Activated naive CD4-positive, alpha-beta T cell treated with anti-CD3 and anti-CD28 coated beads, Interleukin-2, amount 50 U/mL, for 16 hours (primary cell): ENCODE data around the gene SDK1.
A peak's percentile ranks its signal among the peaks of the same experiment; 100 is the strongest.

ENCODE experiments used
- DNase-seq: peaks from one replicate; pipeline ENCODE4 v3.0.0-alpha.2; 2020

The SDK1 gene

GRCh38 chr7:3598854-3599253 lies 297.8 kb downstream of the SDK1 start:
- DNase-seq: no peak

- no peak for DNase-seq
Observed at GRCh38 chr7:3605222-3605621, 304.2 kb downstream of the SDK1 start.

DNA sequence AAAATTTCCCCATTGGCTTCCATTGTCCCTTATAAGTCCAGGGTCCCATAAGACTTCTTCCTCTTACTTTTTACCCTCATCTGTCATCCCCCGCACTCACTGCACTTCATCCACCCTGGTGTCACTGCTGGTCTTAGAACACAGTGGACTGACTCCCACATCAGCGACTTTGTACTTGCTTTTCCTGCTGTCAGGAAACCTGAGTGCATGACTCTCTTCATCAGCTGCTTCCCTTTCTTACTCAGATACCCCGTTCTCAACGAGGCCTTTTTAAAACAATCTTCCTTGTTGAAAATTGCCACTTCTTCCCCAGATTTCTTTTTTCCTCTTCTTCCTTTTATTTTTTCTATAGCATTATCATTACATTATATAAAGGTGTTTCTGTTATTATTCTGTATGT lies 305.4 kb downstream of the SDK1 start:
- no peak for DNase-seq

- DNase-seq: no peak
Observed at GRCh38 chr7:3607847-3608246, 306.8 kb downstream of the SDK1 start.

- DNase-seq: no peak
Observed at GRCh38 chr7:3616306-3616705, 315.3 kb downstream of the SDK1 start.

DNA sequence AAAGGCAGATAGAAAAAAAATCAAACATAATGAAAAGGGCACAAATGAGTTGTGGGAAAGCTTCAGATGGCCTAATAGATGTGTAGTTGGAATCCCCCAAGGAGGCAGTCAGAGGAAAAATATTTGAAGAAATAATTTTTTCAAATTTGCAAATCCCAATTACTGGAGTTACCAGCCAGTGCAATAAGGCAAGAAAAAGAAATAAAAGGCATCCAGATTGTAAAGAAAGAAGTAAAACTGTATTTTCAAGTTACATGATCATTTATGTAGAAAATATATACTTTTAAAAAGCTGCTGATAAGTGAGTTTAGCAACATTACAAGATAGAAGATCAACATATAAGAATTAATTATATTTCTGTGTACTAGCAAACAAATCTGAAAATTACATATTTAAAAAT lies 329.0 kb downstream of the SDK1 start:
- DNase-seq: no peak

GRCh38 chr7:3634396-3634795 lies 333.3 kb downstream of the SDK1 start:
- no peak for DNase-seq

- no peak for DNase-seq
Observed at GRCh38 chr7:3636131-3636860, 335.2 kb downstream of the SDK1 start.

DNA sequence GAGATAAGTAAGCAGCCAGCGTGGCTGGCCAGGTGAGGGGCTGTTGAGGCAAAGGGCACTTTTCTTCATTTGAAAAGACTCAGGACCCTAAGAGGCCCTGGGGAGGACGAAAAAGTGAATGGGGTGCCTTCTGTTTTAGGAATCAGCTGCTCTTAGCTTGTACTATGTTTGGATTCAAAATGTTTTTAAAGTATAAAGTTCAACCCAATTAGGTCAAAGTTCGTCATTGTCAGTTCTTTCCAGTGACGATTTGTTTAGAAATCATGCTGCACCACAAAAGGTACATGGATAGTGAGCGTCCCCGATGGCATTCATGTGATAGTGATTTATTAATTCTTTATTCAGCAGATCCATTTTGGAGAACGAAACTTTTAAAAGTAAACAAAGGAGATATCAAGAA lies 338.2 kb downstream of the SDK1 start:
- DNase-seq: no peak

GRCh38 chr7:3641582-3641981 lies 340.5 kb downstream of the SDK1 start:
- DNase-seq: no peak

DNA sequence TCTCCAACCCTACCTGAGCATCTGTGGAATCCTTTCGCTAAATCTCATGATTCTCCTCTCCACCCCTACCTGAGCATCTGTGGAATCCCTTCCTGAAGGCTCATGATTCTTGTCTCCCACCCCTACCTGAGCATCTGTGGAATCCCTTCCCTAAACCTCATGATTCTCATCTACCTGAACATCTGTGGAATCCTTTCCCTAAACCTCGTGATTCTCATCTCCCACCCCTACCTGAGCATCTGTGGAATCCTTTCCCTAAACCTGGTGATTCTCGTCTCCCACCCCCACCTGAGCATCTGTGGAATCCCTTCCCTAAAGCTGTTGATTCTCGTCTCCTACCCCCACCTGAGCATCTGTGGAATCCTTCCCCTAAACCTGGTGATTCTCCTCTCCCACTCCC lies 342.0 kb downstream of the SDK1 start:
- no peak for DNase-seq

- DNase-seq: no peak
Observed at GRCh38 chr7:3648276-3648675, 347.2 kb downstream of the SDK1 start.

DNA sequence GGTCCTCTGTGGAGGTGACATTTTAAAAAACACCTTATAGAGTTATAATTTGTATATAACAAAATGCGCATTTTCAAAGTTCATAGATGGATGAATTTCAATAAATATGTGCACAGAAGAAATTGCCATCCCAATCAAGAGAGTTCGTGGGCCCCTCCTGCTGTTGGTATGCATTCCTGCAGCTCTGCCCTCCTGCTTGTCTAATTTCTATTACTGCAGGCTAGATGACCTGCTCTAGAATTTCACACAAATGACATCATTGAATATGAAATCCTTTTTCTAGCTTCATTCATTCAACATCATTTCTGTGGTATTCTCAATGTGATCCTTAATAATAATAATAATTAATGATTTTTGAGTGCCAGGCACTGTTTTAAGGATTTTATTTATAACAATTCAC lies 348.2 kb downstream of the SDK1 start:
- DNase-seq: no peak

GRCh38 chr7:3649678-3650440 lies 348.8 kb downstream of the SDK1 start:
- DNase-seq: no peak

DNA sequence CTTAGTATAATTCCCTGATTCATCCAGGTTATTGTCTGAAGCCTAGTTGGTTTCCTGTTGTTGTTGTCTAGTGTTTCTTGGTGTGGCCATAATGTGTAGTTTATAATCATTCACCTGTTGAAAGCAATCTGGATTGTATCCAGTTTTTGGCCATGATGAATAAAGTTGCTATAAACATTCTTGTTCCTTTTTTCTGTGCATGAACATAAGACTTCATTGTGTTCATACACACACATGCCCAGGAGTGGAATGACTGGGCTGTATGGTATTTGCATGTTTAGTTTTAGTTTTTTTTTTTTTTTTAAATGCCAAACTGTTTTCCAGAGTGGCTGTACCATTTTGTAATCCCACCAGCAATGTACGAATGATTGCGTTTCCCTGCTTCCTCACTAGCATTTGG lies 349.8 kb downstream of the SDK1 start:
- no peak for DNase-seq

- DNase-seq: no peak
Observed at GRCh38 chr7:3655635-3656034, 354.6 kb downstream of the SDK1 start.

DNA sequence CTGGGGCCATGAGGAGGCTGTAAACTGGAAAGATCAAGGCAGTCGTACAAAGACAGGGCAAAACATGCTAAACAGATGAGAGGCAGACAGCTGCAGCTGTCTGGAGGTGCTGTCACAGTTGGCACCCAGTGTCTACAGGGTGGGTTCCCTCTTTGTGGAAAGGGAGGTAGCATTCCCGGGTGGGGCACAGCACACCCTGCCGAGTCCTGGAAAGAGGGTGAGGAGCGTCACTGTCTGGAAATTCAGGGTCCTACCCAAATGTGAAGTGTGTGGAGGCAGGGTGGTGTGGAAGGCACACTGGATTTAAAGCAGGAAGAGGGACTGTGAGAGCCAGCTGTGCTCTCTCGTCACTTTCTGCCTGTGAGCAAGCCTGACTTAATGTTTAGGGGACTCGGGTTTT lies 356.2 kb downstream of the SDK1 start:
- no peak for DNase-seq

DNA sequence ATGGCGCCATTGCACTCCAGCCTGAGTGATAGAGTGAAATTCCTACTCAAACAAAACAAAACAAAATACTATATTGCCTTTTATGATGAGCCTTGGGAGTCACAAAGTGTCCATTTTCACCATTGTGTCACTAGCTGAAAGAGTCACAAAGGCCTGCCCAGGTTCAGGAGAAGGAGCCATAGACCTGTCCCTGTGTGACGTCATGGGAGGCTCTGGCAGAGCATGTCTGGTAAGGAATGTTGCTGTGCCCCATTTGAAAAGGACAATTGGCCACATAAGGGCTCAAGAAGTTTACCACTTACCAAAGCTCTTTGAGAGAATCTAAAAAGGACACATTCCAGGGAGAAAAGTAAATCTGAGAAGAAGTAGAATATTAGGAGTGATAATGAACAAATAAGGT lies 367.7 kb downstream of the SDK1 start:
- DNase-seq: no peak

GRCh38 chr7:3670898-3671297 lies 369.8 kb downstream of the SDK1 start:
- DNase-seq: no peak

GRCh38 chr7:3673524-3673923 lies 372.5 kb downstream of the SDK1 start:
- DNase-seq: peak; percentile 66

DNA sequence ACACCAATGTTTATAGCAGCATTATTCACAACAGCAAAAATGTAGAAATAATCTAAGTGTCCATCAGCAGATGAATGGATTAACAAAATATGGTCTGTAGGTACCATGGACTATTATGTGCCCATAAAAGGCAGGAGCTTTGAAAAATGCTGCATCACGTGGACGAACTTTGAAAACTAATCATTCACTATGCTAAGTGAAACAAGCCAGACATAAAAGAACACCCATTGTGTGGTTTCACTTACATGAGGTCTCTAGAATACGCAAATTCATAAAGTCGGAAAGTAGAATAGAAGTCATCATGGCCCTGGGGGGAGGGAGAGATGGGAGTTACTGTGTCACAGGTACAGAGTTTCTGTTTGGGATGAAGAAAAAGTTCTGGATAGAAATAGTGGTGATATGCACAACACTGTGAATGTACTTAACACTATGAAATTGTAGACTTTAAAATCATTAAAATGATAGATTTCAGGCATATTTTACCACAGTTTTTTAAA lies 377.3 kb downstream of the SDK1 start:
- DNase-seq: no peak

GRCh38 chr7:3682028-3682710 lies 381.1 kb downstream of the SDK1 start:
- DNase-seq: no peak

DNA sequence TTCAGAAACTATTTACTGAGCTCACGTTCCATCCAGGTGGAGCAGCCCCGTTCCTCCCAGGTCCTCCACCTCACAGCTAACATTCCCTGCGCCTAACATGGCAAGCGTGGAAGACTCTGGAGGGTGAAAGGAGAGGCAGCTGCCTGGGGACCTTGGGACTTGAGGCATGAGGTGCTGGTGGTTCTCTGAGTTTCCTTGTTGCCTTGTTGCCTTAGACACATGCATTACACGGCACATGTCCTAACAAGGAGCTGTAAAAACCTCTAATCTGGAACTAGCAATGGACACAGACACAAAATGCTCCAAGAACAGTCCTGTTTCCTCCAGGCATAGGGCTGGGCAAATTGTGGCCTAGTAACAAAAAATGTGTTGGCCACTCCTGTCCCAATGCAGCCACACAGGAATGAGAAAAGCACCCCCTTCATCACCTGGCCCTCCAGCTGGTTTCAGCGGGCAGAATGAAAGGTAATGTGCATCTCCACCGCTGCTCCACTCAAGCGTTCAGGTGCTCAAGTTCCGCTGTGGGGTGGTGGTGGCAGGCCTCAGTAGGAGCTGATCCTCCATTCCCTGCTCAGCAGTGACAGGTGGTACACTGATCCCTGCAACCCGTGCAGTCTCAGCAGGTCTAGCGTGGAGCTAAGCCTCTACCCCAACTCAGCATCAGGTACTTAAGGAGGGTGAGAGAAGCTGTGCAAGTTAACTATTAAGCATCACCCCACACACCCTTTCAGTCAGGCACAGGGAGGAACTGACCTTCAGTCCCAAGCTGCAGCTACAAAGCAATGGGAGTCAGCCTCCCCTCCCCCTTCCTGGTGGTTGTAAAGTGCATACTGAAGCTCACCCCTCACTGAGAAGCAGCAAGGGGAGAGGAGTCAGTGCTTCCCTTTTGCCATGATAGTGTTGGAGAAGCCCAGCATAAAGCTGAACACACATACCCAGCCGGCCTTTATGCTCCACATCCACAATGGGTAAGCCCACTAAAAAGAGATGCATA lies 382.8 kb downstream of the SDK1 start:
- DNase-seq: no peak
